HG03520 (cell line): ENCODE results near the gene PSAP.

Experiments
- ATAC-seq: cut with Tn5 transposase; IDR thresholded peaks from one replicate; pipeline ENCODE4 v1.9.1; 2021; ENCODE audit warnings: mild to moderate bottlenecking, moderate library complexity; ENCODE audit not compliant: unreplicated experiment

The PSAP gene

GRCh38 chr10:71789871-71790270 lies 61.2 kb downstream of the PSAP start:
- no peak for ATAC-seq

- ATAC-seq: no peak
These were observed 62.1 kb downstream of the PSAP start for GRCh38 chr10:71788954-71789353.

- ATAC-seq: no peak
These were observed 66.3 kb downstream of the PSAP start for GRCh38 chr10:71784679-71785272.

GRCh38 chr10:71783917-71784678 lies 67.0 kb downstream of the PSAP start:
- no peak for ATAC-seq

- ATAC-seq: no peak
These were observed 68.0 kb downstream of the PSAP start for GRCh38 chr10:71782917-71783490.

- ATAC-seq: no peak
These were observed 68.7 kb downstream of the PSAP start for GRCh38 chr10:71782221-71782916.

- no peak for ATAC-seq
These were observed 70.3 kb downstream of the PSAP start for GRCh38 chr10:71780719-71781118.

- ATAC-seq: no peak
These were observed 70.9 kb downstream of the PSAP start for GRCh38 chr10:71780156-71780555.

GRCh38 chr10:71779641-71780040 lies 71.4 kb downstream of the PSAP start:
- no peak for ATAC-seq

- no peak for ATAC-seq
These were observed 72.8 kb downstream of the PSAP start for GRCh38 chr10:71778071-71778825.

- no peak for ATAC-seq
These were observed 73.7 kb downstream of the PSAP start for GRCh38 chr10:71777213-71777985.

- no peak for ATAC-seq
These were observed 74.5 kb downstream of the PSAP start for GRCh38 chr10:71776481-71776925.

GRCh38 chr10:71774916-71775702 lies 75.9 kb downstream of the PSAP start:
- ATAC-seq: no peak

- no peak for ATAC-seq
These were observed 77.7 kb downstream of the PSAP start, which contains the start of gene VSIR for GRCh38 chr10:71773221-71773971. TSS of gene VSIR (minus strand) at chr10:71773520. CDS start at chr10:71773439, 81 bp downstream.

- no peak for ATAC-seq
These were observed 78.2 kb downstream of the PSAP start for GRCh38 chr10:71772832-71773220.

GRCh38 chr10:71771821-71772617 lies 79.0 kb downstream of the PSAP start:
- no peak for ATAC-seq

- no peak for ATAC-seq
These were observed 79.8 kb downstream of the PSAP start for GRCh38 chr10:71771204-71771603.

GRCh38 chr10:71770789-71771188 lies 80.3 kb downstream of the PSAP start:
- ATAC-seq: no peak
